AG08396 (cell line): Measurements from ENCODE around the gene RBM5.

Experiments
- DNase-seq: peaks from one replicate; pipeline ENCODE4 v3.0.0; 2012; ENCODE audit warnings: low spot score, mixed read lengths

Gene RBM5

GRCh38 chr3:50121072-50122032 is 32.6 kb downstream of the RBM5 start:
- peak; percentile 89 for DNase-seq

- no peak for DNase-seq
These were observed 33.4 kb downstream of the RBM5 start for GRCh38 chr3:50122071-50122470.

- no peak for DNase-seq
These were observed 34.1 kb downstream of the RBM5 start for GRCh38 chr3:50122661-50123391.

- no peak for DNase-seq
These were observed 34.8 kb downstream of the RBM5 start for GRCh38 chr3:50123394-50124051.

GRCh38 chr3:50124052-50124799 is 35.5 kb downstream of the RBM5 start:
- DNase-seq = no peak

- DNase-seq = no peak
These were observed 36.1 kb downstream of the RBM5 start for GRCh38 chr3:50124800-50125178.

GRCh38 chr3:50125541-50126286 is 37.0 kb downstream of the RBM5 start:
- DNase-seq = no peak

- DNase-seq = peak; percentile 88
These were observed 37.8 kb downstream of the RBM5 start for GRCh38 chr3:50126287-50127211.

GRCh38 chr3:50127251-50127691 is 38.6 kb downstream of the RBM5 start:
- DNase-seq = no peak

- DNase-seq = no peak
These were observed 39.3 kb downstream of the RBM5 start for GRCh38 chr3:50128001-50128400.

- no peak for DNase-seq
These were observed 41.7 kb downstream of the RBM5 start for GRCh38 chr3:50130436-50130835.

GRCh38 chr3:50132421-50133282 is 43.9 kb downstream of the RBM5 start:
- no peak for DNase-seq

- DNase-seq = no peak
These were observed 44.5 kb downstream of the RBM5 start for GRCh38 chr3:50133283-50133615.

- DNase-seq = no peak
These were observed 45.6 kb downstream of the RBM5 start for GRCh38 chr3:50134367-50134766.

GRCh38 chr3:50135964-50136363 is 47.2 kb downstream of the RBM5 start:
- DNase-seq = no peak

- no peak for DNase-seq
These were observed 48.1 kb downstream of the RBM5 start for GRCh38 chr3:50136714-50137405.

- DNase-seq = no peak
These were observed 48.8 kb downstream of the RBM5 start for GRCh38 chr3:50137531-50137930.
